GM23338 (cell line): ENCODE measurements around the gene FAM181B. TPM values are rescaled to one million over a fixed set of nuclear protein-coding genes. Genes with fewer than 3 reads are reported as not detected.

Source experiments
- CREB1 ChIP-seq: fragments of 250-450 bp; sonication (Bioruptor Pico); IDR thresholded peaks from 2 replicates; pipeline ENCODE4 v1.5.0; 2020; ENCODE audit warnings: low read depth, mild to moderate bottlenecking, moderate library complexity
- CTCF ChIP-seq, 2 experiments: fragments of 200-600 bp in 1 of 2; sonication (generic) in 1 of 2; conservative IDR thresholded peaks; 2 replicates each; pipeline versions ENCODE4 v1.5.1 to v1.6.1; 2016 to 2017; ENCODE audit warnings: antibody characterized with exemption in 2 of 2, low read depth in 2 of 2, mild to moderate bottlenecking in 2 of 2, moderate library complexity in 1 of 2
- EZH2phosphoT487 ChIP-seq: fragments of 200-600 bp; sonication (generic); IDR thresholded peaks from one replicate; pipeline ENCODE4 v1.8.1; 2018; ENCODE audit warnings: antibody characterized with exemption; ENCODE audit not compliant: unreplicated experiment
- JUNB ChIP-seq: IDR thresholded peaks from one replicate; pipeline ENCODE4 v1.6.1; 2016; ENCODE audit warnings: antibody characterized with exemption; ENCODE audit not compliant: unreplicated experiment
- NANOG ChIP-seq: IDR thresholded peaks from 2 replicates; pipeline ENCODE4 v1.6.1; 2016; ENCODE audit warnings: antibody characterized with exemption, borderline replicate concordance
- POLR2AphosphoS5 ChIP-seq: IDR thresholded peaks from 2 replicates; pipeline ENCODE4 v1.6.1; 2016; ENCODE audit warnings: antibody characterized with exemption, low read depth
- ZNF114 ChIP-seq: fragments of 250-450 bp; sonication (Bioruptor Pico); IDR thresholded peaks from 2 replicates; pipeline ENCODE4 v1.5.0; 2020; ENCODE audit warnings: mild to moderate bottlenecking, moderate library complexity
- ZNF331 ChIP-seq: fragments of 250-450 bp; sonication (Bioruptor Pico); IDR thresholded peaks from 2 replicates; pipeline ENCODE4 v1.5.0; 2020; ENCODE audit warnings: low read depth, mild to moderate bottlenecking, moderate library complexity
- ZNF462 ChIP-seq: fragments of 250-450 bp; sonication (Bioruptor Pico); IDR thresholded peaks from 2 replicates; pipeline ENCODE4 v1.5.0; 2020; ENCODE audit warnings: mild to moderate bottlenecking, moderate library complexity
- polyA plus RNA-seq: library from polyadenylated mRNA; unstranded; fragments of >200 nt; fragmentation: Nextera tagmentation; extraction: Ambion mirVana; gene quantifications from 2 replicates; pipeline ENCODE4 v1.2.1, GENCODE V29; 2016
- total RNA-seq: library from RNA; depleted of rRNA; stranded (reverse); fragments of >200 nt; shearing (Covaris generic); gene quantifications from 2 replicates; pipeline ENCODE4 v1.2.3, GENCODE V29; 2014

Gene FAM181B
- total and polyA plus RNA-seq, 2 experiments from 2014 or later = 0.36 to 0.87 TPM

- TF ChIP-seq CTCF (conservative IDR thresholded peaks at IDR 0.05; ENCODE audit: low read depth in 2 of 2) (no peak), ZNF114 (CRISPR knock-in tag) (no peak), NANOG (no peak), CREB1 (CRISPR knock-in tag) (no peak), ZNF331 (CRISPR knock-in tag) (no peak), EZH2phosphoT487 (no peak), JUNB (no peak), POLR2AphosphoS5 (no peak), ZNF462 (CRISPR knock-in tag) (no peak)
These were observed 47.5 kb downstream of the FAM181B start (continued) for GRCh38 chr11:82686211-82686610.
